KG1 (cell line): Measurements from ENCODE around the gene POLR2A.

Experiments
- DNase-seq: peaks from one replicate; lab custom pipeline; 2025; lab: John Stamatoyannopoulos, UW

Gene POLR2A

DNA sequence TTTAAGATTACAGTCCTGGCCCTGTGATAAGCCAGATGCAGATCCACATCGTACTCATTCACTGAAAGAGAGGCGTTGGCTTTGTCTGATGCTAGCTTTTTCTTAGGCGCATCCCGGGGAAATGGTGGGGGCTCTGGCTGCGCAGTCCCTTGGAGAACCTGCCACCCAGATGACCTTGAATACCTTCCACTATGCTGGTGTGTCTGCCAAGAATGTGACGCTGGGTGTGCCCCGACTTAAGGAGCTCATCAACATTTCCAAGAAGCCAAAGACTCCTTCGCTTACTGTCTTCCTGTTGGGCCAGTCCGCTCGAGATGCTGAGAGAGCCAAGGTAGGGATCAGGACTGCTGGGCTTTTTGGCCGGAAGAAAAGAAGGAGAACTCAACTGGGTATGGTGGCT, 24.0 kb downstream of the POLR2A start:
- DNase-seq: no peak

DNA sequence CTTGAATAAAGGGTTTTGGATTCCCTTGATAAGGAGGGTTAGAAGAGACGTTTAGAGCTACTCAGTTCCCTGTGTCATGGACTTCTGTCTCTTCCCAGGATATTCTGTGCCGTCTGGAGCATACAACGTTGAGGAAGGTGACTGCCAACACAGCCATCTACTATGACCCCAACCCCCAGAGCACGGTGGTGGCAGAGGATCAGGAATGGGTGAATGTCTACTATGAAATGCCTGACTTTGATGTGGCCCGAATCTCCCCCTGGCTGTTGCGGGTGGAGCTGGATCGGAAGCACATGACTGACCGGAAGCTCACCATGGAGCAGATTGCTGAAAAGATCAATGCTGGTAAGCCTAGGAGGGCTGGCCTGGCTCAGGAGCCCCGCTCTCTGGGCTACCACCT, 24.7 kb downstream of the POLR2A start:
- DNase-seq: no peak

DNA sequence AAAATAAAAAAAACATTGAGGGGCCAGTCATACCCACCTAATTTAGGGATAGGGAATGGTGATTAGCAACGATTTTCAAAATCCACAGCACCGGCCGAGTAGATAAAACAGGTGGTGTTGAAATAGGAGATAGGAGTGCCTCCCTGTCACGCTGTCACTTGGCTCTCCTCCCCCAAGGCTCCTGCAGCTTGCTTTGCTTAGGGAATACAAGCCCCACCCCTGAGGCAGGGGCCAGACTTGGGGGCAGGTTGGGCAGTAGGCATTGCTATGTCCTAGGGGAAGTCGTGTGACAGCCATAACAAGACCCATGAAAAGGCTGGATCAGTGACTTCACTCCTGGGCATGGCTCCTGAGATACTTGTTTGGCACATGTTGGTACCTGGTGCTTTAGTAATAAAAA, 25.8 kb downstream of the POLR2A start:
- DNase-seq: no peak

DNA sequence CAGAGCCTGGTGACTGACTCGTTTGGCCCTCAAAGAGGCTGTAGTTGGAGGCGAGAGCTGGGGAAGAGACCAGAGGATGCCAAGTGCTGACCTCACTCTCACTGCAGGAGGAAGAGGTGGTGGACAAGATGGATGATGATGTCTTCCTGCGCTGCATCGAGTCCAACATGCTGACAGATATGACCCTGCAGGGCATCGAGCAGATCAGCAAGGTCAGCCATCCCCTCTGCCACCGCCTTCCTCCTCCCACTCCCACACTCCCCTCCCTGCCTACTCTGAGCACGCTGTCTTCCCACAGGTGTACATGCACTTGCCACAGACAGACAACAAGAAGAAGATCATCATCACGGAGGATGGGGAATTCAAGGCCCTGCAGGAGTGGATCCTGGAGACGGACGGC, 26.9 kb downstream of the POLR2A start:
- DNase-seq: no peak

DNA sequence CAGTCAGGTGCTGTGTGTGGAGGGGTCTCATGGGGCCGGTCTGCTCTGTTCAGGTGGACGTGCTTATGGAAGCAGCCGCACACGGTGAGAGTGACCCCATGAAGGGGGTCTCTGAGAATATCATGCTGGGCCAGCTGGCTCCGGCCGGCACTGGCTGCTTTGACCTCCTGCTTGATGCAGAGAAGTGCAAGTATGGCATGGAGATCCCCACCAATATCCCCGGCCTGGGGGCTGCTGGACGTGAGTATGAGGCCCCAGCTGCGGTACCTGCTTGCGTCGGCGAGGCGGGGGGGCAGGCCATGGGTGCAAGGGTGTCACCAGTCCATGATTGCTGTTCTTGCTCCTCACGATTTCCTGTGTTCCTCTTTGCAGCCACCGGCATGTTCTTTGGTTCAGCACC, 27.9 kb downstream of the POLR2A start:
- no peak for DNase-seq

DNA sequence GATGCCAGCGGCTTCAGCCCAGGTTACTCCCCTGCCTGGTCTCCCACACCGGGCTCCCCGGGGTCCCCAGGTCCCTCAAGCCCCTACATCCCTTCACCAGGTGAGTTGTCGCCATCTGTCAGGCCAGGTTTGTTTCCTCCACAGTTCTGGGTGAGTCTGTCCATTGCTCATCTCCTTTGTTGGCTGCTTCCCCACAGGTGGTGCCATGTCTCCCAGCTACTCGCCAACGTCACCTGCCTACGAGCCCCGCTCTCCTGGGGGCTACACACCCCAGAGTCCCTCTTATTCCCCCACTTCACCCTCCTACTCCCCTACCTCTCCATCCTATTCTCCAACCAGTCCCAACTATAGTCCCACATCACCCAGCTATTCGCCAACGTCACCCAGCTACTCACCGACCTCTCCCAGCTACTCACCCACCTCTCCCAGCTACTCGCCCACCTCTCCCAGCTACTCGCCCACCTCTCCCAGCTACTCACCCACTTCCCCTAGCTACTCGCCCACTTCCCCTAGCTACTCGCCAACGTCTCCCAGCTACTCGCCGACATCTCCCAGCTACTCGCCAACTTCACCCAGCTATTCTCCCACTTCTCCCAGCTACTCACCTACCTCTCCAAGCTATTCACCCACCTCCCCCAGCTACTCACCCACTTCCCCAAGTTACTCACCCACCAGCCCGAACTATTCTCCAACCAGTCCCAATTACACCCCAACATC, 28.8 kb downstream of the POLR2A start:
- DNase-seq: no peak

DNA sequence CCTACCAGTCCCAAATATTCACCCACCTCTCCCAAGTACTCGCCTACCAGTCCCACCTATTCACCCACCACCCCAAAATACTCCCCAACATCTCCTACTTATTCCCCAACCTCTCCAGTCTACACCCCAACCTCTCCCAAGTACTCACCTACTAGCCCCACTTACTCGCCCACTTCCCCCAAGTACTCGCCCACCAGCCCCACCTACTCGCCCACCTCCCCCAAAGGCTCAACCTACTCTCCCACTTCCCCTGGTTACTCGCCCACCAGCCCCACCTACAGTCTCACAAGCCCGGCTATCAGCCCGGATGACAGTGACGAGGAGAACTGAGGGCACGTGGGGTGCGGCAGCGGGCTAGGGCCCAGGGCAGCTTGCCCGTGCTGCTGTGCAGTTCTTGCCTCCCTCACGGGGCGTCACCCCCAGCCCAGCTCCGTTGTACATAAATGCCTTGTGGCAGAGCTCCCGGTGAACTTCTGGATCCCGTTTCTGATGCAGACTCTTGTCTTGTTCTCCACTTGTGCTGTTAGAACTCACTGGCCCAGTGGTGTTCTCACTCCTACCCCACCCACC, 29.8 kb downstream of the POLR2A start:
- no peak for DNase-seq

DNA sequence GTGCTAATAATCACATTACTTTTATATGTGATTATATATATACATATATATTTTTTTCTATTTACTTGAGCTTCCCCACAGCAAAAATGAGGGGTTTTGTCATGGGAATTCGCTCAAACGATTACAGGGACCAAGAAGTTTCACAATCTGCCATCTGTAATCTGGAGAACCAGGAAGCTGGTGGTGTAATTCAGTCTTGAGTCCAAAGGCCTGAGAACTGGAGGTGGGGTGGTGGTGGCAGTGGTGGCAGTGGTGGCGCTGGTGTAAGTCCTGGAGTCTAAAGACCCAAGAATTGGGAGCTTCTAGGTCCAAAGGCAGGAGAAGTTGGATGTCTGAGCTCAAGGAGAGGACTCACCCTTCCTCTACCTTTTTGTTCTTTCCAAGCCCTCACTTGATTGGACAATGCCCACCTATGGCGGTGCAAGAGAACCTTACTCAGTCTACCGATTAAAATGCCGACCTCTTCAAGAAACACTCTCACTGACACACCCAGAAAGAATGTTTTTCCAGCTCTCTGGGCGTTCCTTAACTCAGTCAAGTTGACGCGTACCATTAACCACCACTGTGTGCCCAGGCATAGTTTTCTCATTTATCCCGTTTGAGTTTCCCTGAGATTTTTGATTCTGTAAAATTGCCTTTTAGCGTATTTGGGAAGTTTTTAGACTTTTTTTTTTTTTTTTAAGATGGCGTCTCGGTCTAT, 31.9 kb downstream of the POLR2A start:
- DNase-seq: no peak

DNA sequence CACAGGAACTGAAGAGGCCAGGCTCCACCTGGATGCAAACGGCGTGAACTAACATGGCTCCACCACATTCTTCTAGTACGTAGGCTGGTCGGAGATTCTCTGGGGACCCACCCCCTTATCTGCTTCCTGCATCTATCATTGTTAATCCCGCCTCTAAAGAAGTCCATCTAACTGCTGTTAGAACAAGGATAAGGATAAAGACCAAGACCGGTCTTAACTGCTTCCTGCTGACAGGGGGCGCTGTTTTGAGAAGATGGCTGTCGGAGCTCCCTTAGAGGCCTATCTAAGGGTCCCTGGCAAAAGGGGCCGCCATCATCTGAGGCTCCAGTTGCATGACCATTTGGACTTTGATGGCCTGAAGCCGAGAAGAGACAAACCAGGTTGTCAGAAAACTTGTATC, 38.9 kb downstream of the POLR2A start:
- no peak for DNase-seq

DNA sequence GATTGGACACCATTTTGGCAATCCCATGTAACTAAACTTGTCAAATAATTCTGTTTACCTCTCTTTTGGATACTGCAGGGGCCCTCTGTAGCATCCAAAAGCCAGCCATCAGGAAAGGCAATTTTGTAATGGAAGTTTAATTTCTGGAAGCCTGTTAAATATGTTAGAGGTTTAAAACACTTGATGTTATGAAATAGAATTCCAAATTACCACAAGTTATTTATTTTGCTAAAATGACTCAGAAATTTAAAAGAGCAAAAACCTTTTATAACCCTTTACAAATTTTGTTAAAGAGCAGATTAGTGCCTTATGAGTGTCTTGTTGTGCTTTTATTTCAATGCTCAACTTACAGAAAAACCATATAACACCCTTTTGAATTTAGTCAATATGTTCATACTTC, 44.7 kb downstream of the POLR2A start:
- DNase-seq: no peak

DNA sequence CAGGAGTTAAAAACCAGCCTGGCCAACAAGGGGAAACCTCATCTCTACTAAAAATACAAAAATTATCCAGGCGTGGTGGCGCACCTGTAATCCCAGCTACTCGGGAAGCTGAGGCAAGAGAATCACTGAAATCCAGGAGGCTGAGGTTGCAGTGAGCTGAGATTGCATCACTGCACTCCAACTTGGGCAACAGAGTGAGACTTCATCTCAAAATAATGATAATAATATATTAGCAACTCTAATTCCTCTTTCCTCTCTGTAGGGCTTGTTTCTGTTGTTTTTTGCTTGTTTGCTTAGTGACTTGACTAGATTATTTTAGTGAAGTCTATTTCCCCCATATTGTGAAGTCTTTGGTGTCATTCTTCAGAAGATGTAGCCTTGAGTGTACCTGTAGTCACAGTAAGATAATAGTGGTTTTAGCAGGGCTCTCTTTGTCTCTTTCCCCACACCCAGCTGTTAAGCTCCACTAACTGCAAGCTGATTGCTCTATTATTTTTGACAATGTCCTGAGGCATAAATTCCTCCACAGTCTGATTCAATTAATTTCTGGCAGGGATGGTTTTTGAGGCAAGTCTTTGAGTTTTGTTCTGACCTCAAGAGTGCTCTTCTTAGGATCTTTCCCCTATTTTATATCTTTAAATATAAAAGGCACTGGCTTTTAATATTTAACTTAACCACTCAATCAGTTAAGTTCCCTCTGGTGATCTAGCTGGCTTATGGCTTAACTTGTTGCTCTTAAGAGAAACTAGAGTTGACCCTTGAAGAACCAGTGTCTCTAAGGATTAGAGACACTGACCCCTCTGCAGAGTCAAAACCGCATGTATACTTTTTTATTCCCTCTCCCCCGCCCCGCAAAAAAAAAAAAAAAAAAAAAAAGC, 46.1 kb downstream of the POLR2A start:
- no peak for DNase-seq

DNA sequence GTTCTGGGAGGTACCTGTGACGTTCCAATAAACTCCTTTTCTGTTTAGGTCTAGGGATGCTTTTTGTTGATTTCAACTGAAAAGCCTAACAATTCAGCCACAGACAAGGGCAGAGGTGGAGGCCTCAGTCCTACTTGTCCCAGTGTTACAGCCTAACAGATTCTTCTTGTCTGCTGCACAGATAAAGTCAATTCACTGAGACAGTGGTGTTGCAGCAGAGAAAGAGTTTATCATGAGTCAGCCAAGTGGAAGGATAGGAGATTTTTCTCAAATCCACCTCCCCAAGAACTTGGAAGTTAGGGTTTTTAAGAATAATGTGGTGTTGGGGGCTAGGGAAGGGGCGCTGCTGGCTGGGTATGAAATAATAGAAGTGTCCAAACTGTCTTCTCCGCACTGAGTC, 53.9 kb downstream of the POLR2A start:
- DNase-seq: no peak

DNA sequence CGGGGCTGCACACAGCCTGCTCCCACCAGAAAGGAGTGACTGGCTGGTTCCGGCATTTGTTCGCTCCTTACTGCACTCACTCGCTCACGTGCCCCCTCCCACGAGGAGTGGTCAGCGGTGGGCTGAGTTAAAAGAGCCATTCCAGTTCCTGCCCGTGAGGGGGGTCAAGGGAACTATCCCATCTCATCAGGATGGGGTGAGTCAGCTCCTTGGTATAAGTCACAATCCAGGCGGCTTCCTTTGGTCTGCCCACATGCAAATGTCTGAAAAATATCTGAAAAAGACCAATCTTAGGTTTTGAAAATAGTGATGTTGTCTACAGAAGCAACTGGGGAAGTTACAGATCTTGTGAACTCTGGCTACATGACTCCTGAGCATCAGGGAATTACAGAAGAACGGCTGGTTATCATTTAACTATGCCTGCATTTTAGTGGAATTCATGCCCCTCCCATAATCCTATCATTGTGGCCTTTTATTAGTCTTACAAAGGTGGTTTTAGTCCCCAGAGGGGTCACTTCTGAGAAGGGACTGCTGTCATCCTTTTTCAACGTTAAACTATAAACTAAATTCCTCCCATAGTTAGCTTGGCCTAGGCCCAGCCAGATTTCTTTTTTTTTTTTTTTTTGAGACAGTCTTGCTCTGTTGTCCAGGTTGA, 54.9 kb downstream of the POLR2A start:
- no peak for DNase-seq

DNA sequence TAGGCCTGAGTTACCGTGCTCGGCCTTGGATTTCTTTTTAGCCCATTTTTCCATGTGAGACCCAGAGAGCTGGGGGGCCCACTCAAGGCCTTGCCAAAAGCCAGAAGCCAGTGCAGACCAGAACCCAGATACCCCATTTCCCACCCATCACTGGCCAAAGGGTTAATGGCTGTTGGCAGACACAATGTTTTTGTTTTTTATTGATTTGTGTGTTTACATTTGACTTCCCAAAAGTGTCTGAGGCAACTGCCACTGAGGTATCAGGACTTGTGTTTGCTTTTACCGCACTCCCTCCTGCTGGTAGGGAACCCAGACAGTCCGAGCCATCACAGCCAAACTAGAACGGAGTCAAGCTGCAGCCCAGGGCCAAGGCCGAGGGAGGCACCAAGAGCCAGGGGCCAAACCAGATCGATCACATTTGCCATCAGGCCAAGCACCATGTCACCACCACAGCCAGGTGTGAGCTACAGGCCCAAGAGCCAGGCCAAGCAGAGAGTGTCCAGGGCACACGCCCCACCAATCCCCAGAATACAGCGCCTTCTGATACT, 57.0 kb downstream of the POLR2A start:
- no peak for DNase-seq

DNA sequence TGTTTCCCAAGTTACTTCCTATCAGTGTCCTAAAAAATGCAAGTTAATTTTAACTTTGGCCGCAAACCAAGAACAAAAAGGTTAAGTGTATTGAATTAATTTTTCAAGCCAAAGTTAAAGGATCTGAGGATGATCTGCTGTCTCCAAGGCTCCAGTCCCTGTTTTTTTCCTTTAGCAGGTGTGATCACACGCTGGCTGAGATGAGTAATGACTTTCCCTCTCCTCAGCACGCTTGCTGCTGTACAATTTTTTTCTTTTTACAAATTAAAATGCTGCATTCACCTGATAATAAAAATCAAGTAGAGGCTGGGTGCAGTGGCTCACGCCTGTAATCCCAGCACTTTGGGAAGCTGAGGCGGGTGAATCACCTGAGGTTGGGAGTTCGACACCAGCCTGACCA, 60.7 kb downstream of the POLR2A start:
- DNase-seq: no peak

DNA sequence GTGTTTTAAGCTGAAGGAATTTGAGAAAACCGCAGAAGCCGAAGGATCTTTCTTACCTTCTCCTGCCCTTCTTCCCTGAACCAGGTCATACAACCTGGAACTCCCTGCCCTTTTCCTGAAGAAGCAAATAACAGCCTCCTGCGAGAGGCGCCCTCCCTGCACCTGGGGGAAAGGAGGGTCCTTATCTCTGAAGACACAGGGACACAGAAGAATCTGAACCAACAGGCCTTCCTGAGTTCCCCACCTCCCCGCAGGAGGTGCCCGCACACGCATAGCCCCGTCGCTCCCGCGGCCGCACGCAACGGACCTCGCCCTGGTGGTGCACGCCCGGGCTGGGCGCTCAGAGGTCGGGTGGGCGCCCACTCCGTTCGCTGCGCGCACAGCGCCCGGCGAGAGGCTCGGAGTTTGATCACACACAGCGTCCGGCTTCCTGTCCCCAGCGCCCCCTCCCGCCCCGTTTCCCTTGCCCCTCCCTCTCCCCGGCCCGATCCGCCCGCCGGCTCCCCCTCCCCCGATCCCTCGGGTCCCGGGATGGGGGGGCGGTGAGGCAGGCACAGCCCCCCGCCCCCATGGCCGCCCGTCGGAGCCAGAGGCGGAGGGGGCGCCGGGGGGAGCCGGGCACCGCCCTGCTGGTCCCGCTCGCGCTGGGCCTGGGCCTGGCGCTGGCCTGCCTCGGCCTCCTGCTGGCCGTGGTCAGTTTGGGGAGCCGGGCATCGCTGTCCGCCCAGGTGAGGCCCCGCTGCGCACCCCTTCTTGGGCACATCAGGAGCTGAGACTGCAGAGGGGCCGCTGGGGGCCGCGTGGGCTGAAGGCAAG, 64.6 kb downstream of the POLR2A start, which contains the start of gene TNFSF12:
TNFSF12 (plus strand) TSS at position 474 of the 816 bp plus-strand sequence; CDS start at position 570, 96 bp downstream.
- DNase-seq: no peak
